Calu3 (cell line): ENCODE measurements around the gene GABPA. TPM values are rescaled to one million over a fixed set of nuclear protein-coding genes. Genes with fewer than 3 reads are reported as not detected.

ENCODE experiments used
- BruUV-seq: library from RNA; stranded (reverse); fragments of 400-500 nt; replicated peaks from 2 replicates; lab custom pipeline; 2021; lab: Mats Ljungman, UMichigan
- CTCF ChIA-PET: fragments of 300-600 bp; sonication (Branson Sonifier 250); formaldehyde crosslinking; loops from one replicate; lab custom pipeline; 2022; ENCODE audit warnings: antibody characterized with exemption; lab: Charles Lee
- DNase-seq: peaks from one replicate; pipeline ENCODE4 v3.0.0; 2022
- H3K27ac Mint-ChIP-seq: one replicate; pipeline ENCODE4 v1.8.0; 2022; ENCODE audit warnings: mixed read lengths; ENCODE audit not compliant: unreplicated experiment
- H3K27me3 Mint-ChIP-seq: one replicate; pipeline ENCODE4 v1.8.0; 2022; ENCODE audit warnings: mixed read lengths; ENCODE audit not compliant: unreplicated experiment
- H3K36me3 Mint-ChIP-seq: one replicate; pipeline ENCODE4 v1.8.0; 2022; ENCODE audit warnings: mild to moderate bottlenecking, moderate library complexity, mixed read lengths; ENCODE audit not compliant: insufficient read depth, unreplicated experiment
- H3K4me1 Mint-ChIP-seq: one replicate; pipeline ENCODE4 v1.8.0; 2022; ENCODE audit warnings: mild to moderate bottlenecking, low read depth, mixed read lengths; ENCODE audit not compliant: unreplicated experiment
- H3K4me3 Mint-ChIP-seq: one replicate; pipeline ENCODE4 v1.8.0; 2022; ENCODE audit warnings: mild to moderate bottlenecking, low read depth, moderate library complexity, mixed read lengths; ENCODE audit not compliant: unreplicated experiment
- H3K9me3 Mint-ChIP-seq: one replicate; pipeline ENCODE4 v1.8.0; 2022; ENCODE audit warnings: low read depth, mixed read lengths; ENCODE audit not compliant: unreplicated experiment
- intact Hi-C: fragments of 100-400 bp; cut with micrococcal nuclease; formaldehyde crosslinking; loops from one replicate; pipeline ENCODE4 v1.10.0; 2022; ENCODE audit not compliant: unreplicated experiment
- total RNA-seq: library from RNA; stranded (reverse); gene quantifications from 2 replicates; pipeline ENCODE4 v1.2.3, GENCODE V29; 2022
- TF ChIP-seq, protein P1 (sequence below): fragments of 200-600 bp; IDR thresholded peaks from one replicate; pipeline ENCODE4 v1.8.0; 2022; ENCODE audit warnings: antibody characterized with exemption; ENCODE audit not compliant: unreplicated experiment

GABPA gene
- total RNA-seq, 1 experiment from 2014 or later = 10.3 TPM

DNA sequence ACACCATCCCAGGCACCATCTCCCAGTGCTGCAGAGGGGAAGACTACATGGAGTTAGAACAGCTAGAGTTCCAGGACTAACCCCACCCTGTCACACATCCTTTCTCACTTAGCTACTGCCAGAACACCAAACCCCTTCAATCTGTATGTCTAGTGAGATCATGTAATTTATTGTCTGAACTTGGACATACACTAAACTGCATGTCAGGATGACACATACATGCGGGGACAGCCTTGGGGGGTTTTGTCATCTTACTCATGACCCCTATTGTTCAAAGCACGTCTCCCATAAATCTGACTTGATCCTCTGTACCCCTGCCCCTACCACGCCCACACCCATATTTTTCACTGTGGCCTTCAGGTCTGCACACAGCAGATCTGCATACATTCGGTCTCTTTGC, 71.3 kb downstream of the GABPA start:
- no peaks in the 10 kb centered on the region for H3K9me3 Mint-ChIP-seq
- DNase-seq = no peak
- H3K27ac Mint-ChIP-seq = no peak overlapping the region
- CTCF ChIA-PET = no interaction called here
- intact Hi-C loops = no loop called here
- no peaks in the 10 kb centered on the region for H3K27me3 Mint-ChIP-seq
- no peak overlapping the region for H3K4me3 Mint-ChIP-seq
- no TSS peak for BruUV-seq
- TF ChIP-seq, protein P1, sequence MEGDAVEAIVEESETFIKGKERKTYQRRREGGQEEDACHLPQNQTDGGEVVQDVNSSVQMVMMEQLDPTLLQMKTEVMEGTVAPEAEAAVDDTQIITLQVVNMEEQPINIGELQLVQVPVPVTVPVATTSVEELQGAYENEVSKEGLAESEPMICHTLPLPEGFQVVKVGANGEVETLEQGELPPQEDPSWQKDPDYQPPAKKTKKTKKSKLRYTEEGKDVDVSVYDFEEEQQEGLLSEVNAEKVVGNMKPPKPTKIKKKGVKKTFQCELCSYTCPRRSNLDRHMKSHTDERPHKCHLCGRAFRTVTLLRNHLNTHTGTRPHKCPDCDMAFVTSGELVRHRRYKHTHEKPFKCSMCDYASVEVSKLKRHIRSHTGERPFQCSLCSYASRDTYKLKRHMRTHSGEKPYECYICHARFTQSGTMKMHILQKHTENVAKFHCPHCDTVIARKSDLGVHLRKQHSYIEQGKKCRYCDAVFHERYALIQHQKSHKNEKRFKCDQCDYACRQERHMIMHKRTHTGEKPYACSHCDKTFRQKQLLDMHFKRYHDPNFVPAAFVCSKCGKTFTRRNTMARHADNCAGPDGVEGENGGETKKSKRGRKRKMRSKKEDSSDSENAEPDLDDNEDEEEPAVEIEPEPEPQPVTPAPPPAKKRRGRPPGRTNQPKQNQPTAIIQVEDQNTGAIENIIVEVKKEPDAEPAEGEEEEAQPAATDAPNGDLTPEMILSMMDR = no peak
- H3K36me3 Mint-ChIP-seq = no peaks in the 10 kb centered on the region
- H3K4me1 Mint-ChIP-seq = peaks cover 8% of the 10 kb centered on the region

DNA sequence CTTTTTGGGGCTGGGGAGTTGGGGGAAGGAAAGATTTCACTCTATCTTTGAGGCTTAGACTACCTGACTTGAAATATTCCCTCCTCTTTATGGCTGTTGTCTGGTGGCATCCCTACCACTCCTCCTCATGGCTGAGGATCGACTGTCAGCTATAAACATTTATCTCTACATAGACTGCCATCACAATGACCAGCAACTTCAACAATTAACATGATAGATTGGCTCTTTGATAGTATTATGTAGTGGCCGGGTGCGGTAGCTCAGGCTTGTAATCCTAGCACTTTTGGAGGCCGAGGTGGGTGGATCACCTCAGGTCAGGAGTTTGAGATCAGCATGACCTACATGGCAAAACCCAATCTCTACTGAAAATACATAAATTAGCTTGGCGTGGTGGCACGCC, 72.4 kb downstream of the GABPA start:
- BruUV-seq = no TSS peak
- CTCF ChIA-PET = no interaction called here
- no peak overlapping the region for H3K4me3 Mint-ChIP-seq
- H3K9me3 Mint-ChIP-seq = no peaks in the 10 kb centered on the region
- no peaks in the 10 kb centered on the region for H3K36me3 Mint-ChIP-seq
- intact Hi-C loops = no loop called here
- H3K4me1 Mint-ChIP-seq = no peaks in the 10 kb centered on the region
- H3K27me3 Mint-ChIP-seq = no peaks in the 10 kb centered on the region
- TF ChIP-seq, protein P1 = no peak
- DNase-seq = no peak
- no peak overlapping the region for H3K27ac Mint-ChIP-seq

GRCh38 chr21:25809013-25809412, 74.2 kb downstream of the GABPA start:
- H3K27ac Mint-ChIP-seq = no peak overlapping the region

GRCh38 chr21:25811186-25811585, 76.4 kb downstream of the GABPA start:
- Mint-ChIP-seq H3K27me3 (no peaks in the 10 kb centered on the region), H3K4me3 (no peak overlapping the region), H3K4me1 (no peaks in the 10 kb centered on the region), H3K9me3 (no peaks in the 10 kb centered on the region), H3K36me3 (no peaks in the 10 kb centered on the region), H3K27ac (no peak overlapping the region)
- CTCF ChIA-PET = no interaction called here
- intact Hi-C loops = no loop called here
- no peak for DNase-seq
- TF ChIP-seq, protein P1 = no peak
- BruUV-seq = no TSS peak

More at GRCh38 chr21:25809013-25809412, 74.2 kb downstream of the GABPA start:
- H3K9me3 Mint-ChIP-seq = no peaks in the 10 kb centered on the region
- TF ChIP-seq, protein P1 = no peak
- no peak for DNase-seq
- H3K27me3 Mint-ChIP-seq = no peaks in the 10 kb centered on the region
- no peaks in the 10 kb centered on the region for H3K4me1 Mint-ChIP-seq
- no peaks in the 10 kb centered on the region for H3K36me3 Mint-ChIP-seq
- intact Hi-C loops = no loop called here
- BruUV-seq = no TSS peak
- H3K4me3 Mint-ChIP-seq = no peak overlapping the region
- CTCF ChIA-PET = interaction anchor here (0.7 kb wide), 1 partner anchor 22 kb away, joined by 3 read pairs; no protein-coding TSS in a partner anchor
